Stimulated activated effector memory CD8-positive, alpha-beta T cell treated with anti-CD3 and anti-CD28 coated beads, Interleukin-12 subunit alpha, Interleukin-12 subunit beta, amount 100 ng/mL, for 72 hours (primary cell): ENCODE measurements around the gene GPR39.

Experiments used
- ATAC-seq: fragments of 150-1000 bp; cut with Tn5 transposase; 2 replicates; pipeline ENCODE4 v1.10.0; 2021
- DNase-seq, 2 donors: peaks; one replicate each; pipeline ENCODE4 v3.0.0; 2021 to 2022; ENCODE audit warnings: low spot score in 2 of 2
- H3K27ac Mint-ChIP-seq: one replicate; pipeline ENCODE4 v1.8.0; 2022; ENCODE audit warnings: mild to moderate bottlenecking, mixed read lengths
- H3K36me3 Mint-ChIP-seq: one replicate; pipeline ENCODE4 v1.8.0; 2022; ENCODE audit warnings: mild to moderate bottlenecking, mixed read lengths
- H3K4me1 Mint-ChIP-seq: one replicate; pipeline ENCODE4 v1.8.0; 2022; ENCODE audit warnings: mixed read lengths
- H3K4me3 Mint-ChIP-seq: one replicate; pipeline ENCODE4 v1.8.0; 2022; ENCODE audit warnings: mild to moderate bottlenecking, mixed read lengths
- H3K9me3 Mint-ChIP-seq: one replicate; pipeline ENCODE4 v1.8.0; 2022; ENCODE audit warnings: mixed read lengths

The GPR39 gene

DNA sequence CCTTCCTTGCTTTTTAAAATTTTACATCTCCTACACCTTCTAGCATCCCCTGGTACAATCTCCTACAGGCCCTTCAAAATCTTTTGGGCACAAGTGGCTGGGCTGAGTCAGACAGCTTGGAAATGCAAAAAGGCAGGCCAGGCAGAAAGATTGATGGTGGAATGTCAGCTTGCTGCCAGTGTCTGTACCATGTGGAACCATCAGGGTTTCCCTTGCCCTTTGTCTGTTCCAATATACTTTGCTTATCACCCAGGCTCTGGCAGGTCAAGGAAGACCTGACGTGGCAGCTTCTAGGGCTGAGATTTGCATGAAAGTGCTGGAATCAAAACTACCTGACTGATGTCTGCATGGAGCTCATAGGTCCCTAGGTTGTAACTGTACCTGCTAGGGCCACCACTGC, 33.3 kb downstream of the GPR39 start:
- ATAC-seq (no peak), DNase-seq (no peak)
- peaks cover 14% of the 10 kb centered on the region for H3K9me3 Mint-ChIP-seq
- no peak overlapping the region for H3K4me3 Mint-ChIP-seq
- H3K27ac Mint-ChIP-seq = no peak overlapping the region
- no peaks in the 10 kb centered on the region for H3K36me3 Mint-ChIP-seq
- no peaks in the 10 kb centered on the region for H3K4me1 Mint-ChIP-seq

DNA sequence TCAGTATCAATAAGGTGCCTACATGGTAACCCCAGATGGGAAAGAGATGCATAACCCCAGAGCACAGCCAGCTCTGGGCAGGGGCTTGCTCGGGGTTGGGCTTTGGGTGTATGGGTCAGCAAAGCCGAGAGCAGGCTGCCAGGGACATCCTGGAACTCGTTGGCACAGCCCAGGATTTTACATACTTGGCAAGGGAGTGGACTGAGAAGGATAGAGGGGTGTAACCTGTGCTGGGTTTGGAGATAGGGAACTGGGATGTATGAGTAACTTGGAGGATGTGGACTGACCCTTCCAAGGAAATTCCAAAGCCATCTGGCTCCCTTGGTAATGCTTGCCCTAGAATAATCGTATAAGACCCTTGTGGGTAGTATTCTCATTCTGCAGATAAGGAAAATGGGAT, 44.2 kb downstream of the GPR39 start:
- no peak overlapping the region for H3K4me3 Mint-ChIP-seq
- H3K27ac Mint-ChIP-seq = no peak overlapping the region
- no peaks in the 10 kb centered on the region for H3K4me1 Mint-ChIP-seq
- H3K36me3 Mint-ChIP-seq = no peaks in the 10 kb centered on the region
- ATAC-seq = no peak
- peaks cover 15% of the 10 kb centered on the region for H3K9me3 Mint-ChIP-seq
- DNase-seq = no peak

DNA sequence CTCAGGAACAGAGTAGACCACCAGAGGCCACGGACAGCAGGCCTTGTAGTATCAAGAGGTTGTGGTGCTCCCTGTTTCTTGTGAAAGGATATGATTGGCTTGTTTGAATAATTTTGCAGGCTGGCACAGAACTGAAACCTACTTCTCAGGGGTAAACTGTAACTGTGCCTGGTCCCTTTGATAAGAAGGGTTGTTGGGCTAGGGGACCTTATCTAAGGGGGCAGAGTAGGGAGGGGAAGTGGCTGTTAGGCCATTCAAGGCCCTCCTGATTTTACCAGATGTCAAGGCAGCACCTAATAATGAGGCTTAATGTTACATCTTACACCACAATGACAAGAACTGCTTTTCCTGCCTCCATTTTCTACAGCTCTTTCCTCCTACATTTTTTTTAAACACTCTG, 45.6 kb downstream of the GPR39 start:
- H3K4me3 Mint-ChIP-seq = no peak overlapping the region
- no peaks in the 10 kb centered on the region for H3K36me3 Mint-ChIP-seq

DNA sequence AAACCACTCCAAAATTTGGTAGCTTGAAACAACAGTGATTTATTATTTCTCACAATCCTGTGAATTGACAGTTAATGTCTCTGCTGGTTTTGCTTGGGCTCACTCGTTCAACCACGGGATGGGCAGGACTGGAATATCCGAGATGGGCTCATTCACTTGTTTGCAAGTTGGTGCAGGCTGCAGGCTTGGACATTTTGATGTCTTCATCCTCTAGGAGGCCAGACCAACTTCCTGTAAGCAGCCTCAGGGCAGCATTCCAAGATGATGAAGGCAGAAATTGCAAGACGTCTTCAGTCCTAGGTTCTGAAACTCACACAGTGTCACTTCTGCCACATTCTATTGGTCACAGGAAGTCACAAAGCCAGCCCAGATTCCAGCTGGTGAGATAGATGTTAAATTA, 47.1 kb downstream of the GPR39 start:
- Mint-ChIP-seq H3K4me1 (no peaks in the 10 kb centered on the region), H3K4me3 (no peak overlapping the region), H3K9me3 (peaks cover 9% of the 10 kb centered on the region), H3K27ac (no peak overlapping the region), H3K36me3 (no peaks in the 10 kb centered on the region)
- no peak for ATAC-seq
- DNase-seq = no peak

More for the DNA sequence above, 45.6 kb downstream of the GPR39 start:
- DNase-seq (no peak), ATAC-seq (no peak)
- H3K4me1 Mint-ChIP-seq = no peaks in the 10 kb centered on the region
- peaks cover 11% of the 10 kb centered on the region for H3K9me3 Mint-ChIP-seq
- no peak overlapping the region for H3K27ac Mint-ChIP-seq

DNA sequence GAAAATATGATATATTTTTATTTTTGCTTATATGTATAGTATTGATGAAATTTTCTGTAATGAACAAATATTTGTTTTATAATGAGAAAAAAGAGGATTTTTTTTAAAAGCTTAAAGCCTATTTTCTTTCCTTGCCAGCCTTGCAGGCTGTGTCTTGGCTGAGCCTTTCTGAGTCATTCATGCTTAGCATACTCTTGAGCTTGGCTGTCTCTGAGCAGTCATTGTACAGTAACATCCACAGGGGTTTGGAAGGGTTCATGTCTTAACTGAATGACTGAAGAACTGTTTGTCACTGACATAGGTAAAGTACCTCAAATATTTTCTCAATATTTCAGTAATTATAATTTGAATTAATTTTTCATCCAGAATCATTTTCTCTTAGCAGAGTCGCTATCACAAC, 49.3 kb downstream of the GPR39 start:
- H3K4me1 Mint-ChIP-seq = no peaks in the 10 kb centered on the region
- H3K4me3 Mint-ChIP-seq = no peak overlapping the region
- H3K36me3 Mint-ChIP-seq = no peaks in the 10 kb centered on the region
- ATAC-seq = no peak
- H3K27ac Mint-ChIP-seq = no peak overlapping the region
- H3K9me3 Mint-ChIP-seq = peaks cover 5% of the 10 kb centered on the region
- no peak for DNase-seq

DNA sequence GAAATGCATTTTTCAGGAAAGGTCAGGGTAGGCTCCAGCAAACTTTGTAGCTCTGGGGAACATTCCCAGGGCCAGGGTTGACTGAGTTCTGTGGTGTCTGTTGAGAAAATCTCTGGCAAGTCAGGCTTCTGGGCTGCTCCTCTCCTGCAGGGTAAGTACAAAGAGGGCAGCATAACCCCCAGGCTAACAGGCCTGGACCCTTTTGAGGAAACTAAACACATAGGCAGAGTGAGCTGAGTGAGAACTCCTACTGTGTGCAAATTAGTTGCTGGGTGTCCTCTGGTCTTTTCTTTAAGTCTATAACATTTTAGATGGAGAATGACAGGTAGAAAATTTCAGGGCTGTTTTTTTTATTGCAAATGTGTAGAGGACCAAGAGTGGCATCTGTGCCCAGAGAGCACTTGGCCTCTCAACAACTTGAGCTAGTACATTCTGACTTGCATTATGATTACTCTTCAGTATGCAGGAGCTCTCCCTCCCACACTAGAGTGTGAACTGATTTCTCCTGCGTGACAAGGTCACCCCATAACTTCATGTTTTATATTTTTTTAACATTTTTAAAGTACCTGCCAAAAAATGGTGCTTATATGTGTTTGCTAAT, 49.9 kb downstream of the GPR39 start:
- DNase-seq (no peak), ATAC-seq (no peak)
- no peaks in the 10 kb centered on the region for H3K36me3 Mint-ChIP-seq
- peaks cover 5% of the 10 kb centered on the region for H3K9me3 Mint-ChIP-seq
- H3K4me3 Mint-ChIP-seq = no peak overlapping the region
- no peak overlapping the region for H3K27ac Mint-ChIP-seq
- no peaks in the 10 kb centered on the region for H3K4me1 Mint-ChIP-seq

DNA sequence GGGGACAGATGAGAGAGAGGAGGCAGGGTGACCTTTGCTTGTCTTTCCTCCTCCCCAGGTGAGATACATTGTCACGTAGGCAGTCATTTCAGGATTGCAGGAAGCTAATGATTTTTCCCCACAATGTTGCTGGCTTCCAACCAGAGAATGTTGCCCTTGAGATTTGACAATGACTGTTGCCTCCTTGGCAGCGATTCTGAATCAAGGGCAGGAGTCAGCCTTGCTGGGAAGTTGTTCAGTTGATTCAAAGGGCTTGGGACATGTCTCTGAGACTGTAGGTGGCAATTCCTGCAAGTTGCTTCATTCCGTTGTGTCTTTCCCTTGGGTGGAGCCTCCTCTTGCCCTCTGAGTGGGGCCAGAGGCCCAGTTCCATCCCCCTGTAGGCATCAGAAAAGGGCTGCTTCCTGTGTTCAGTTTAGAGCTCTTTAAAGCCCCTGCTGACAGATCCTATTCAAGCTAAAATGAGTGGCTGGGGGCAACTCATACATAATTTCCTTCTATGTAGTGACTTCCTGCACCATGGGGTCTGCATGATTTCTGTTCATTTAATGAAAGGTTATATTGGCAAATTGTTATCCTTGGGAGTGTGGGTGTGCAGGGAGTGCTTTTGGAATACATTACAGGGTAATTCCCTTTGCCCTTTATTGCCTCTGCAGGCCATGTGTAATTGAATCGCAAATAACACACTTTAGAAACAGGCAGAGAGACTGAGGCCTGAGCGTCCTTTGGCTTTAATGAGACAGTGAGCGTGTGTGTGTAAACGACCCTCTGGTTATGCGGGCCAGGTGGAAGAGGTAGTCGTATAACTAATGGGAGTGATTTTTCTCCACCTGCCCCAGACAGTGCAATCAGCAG, 52.4 kb downstream of the GPR39 start:
- no peak for DNase-seq
- H3K4me3 Mint-ChIP-seq = no peak overlapping the region

DNA sequence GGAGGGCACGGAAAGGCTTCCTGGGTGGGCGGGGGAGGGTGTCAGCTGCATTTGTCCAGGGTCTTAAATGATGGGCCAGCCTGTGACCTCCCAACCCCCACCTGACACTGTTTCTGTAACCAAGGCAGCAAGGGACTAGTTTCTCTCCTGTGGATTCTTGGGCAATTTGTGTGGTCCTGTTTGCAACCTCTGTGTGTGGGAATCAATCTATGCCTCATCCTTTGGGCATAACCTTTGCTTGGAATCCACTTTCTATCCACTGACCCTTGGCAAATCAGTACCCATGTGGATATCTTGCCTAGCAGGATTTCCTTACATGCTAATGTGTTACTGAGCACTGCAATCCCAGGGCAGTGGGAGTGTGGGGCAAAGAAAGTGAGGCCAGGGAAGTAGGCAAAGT, 54.1 kb downstream of the GPR39 start:
- ATAC-seq = no peak
- Mint-ChIP-seq H3K4me1 (no peaks in the 10 kb centered on the region), H3K9me3 (no peaks in the 10 kb centered on the region), H3K27ac (no peak overlapping the region), H3K36me3 (no peaks in the 10 kb centered on the region), H3K4me3 (no peak overlapping the region)
- DNase-seq = no peak

More for the DNA sequence above, 52.4 kb downstream of the GPR39 start:
- no peak for ATAC-seq
- Mint-ChIP-seq H3K27ac (no peak overlapping the region), H3K36me3 (no peaks in the 10 kb centered on the region), H3K9me3 (peaks cover 3% of the 10 kb centered on the region), H3K4me1 (no peaks in the 10 kb centered on the region)

DNA sequence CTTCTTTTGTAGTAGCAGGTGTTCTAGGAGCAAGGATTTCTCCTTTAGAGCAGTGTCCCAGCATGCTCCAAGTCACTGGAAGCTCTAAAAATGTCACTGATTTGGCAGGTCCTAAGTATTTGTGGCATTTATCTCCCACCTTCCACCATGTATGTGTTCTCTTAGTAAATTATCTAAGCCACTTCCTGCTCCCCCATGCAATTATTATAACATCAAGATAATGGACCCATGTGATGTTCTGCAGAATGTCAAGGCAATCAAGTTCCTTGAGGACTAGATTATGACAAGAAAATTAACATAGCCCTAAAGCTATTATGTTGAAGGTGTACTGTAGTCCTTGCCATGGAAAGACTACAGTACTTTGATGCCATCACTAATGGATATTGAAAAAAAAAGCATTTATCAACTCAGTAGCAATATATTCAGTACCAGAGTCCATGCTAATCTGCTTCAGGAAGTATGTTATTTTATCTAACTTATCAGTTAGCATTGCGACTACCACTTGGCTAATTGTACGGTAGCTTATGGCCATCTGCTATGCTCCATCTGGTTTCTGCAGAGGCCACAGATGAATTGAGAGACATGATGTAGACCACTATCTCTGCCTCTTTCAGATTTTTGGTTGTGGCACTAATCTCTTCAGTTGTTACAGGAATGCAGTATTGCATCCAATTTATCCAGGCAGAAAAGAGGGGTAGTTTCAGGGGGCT, 56.7 kb downstream of the GPR39 start:
- no peak overlapping the region for H3K4me3 Mint-ChIP-seq
- ATAC-seq (no peak), DNase-seq (no peak)
- peaks cover 4% of the 10 kb centered on the region for H3K9me3 Mint-ChIP-seq
- no peaks in the 10 kb centered on the region for H3K36me3 Mint-ChIP-seq
- H3K27ac Mint-ChIP-seq = no peak overlapping the region
- no peaks in the 10 kb centered on the region for H3K4me1 Mint-ChIP-seq

DNA sequence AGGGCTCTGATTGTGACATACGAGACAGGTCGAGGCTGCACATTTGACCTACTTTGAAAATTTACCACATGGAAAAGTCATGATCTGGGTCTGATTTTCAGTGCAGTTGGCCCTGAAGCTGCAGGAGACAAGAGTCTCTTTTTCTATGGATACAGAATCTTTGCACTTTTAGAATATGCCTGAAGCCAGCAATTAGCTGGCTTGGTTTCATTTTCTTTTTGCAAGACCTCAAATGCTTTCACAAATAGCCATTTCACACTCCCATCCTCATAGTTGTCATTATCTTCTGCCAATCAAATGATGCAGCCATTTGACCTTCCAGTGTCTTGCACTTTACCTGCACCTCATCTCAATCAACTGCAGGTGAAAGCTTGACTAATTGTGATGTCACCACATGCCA, 59.0 kb downstream of the GPR39 start:
- Mint-ChIP-seq H3K4me1 (no peaks in the 10 kb centered on the region), H3K27ac (no peak overlapping the region), H3K4me3 (no peak overlapping the region), H3K36me3 (no peaks in the 10 kb centered on the region), H3K9me3 (peaks cover 11% of the 10 kb centered on the region)
- ATAC-seq = no peak
- no peak for DNase-seq

DNA sequence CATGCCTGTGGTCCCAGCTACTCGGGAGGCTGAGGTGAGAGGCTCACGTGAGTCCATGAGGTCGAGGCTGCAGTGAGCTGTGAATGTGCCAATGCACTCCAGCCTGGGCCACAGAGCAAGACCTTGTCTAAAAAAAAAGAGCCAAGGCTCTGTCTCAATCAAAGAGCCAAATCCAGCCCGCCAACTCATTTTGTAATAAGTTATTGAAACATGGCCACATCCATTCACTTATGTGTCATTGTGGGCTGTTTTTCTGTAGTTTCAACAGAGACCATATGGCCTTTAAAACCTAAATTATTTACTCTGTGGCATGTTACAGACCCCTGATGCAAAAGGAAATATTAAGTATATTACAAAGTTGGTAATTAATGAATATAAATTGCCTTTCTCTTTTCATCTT, 60.8 kb downstream of the GPR39 start:
- Mint-ChIP-seq H3K27ac (no peak overlapping the region), H3K36me3 (no peaks in the 10 kb centered on the region), H3K4me1 (no peaks in the 10 kb centered on the region), H3K9me3 (peaks cover 11% of the 10 kb centered on the region), H3K4me3 (no peak overlapping the region)
- DNase-seq (no peak), ATAC-seq (no peak)

DNA sequence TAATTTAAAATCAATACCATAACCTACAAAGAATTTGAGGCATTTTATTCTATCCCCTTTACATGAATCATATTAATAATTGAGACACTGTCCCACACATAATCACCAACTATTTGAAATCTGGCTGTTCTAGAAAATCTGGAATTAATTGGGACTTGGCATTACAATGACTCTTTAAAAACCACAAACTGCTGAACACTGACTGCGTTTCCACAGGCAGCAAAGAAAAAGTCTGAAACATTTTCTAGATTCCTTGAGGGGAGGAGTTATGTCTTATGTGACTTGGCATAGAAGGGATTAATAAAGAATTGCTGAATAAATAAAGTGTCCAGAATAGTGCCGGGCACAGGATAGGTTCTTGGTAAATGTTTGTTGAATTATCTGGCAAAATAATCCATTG, 61.4 kb downstream of the GPR39 start:
- no peak for DNase-seq
- Mint-ChIP-seq H3K27ac (no peak overlapping the region), H3K9me3 (peaks cover 11% of the 10 kb centered on the region), H3K4me1 (no peaks in the 10 kb centered on the region), H3K36me3 (no peaks in the 10 kb centered on the region), H3K4me3 (no peak overlapping the region)
- ATAC-seq = no peak

DNA sequence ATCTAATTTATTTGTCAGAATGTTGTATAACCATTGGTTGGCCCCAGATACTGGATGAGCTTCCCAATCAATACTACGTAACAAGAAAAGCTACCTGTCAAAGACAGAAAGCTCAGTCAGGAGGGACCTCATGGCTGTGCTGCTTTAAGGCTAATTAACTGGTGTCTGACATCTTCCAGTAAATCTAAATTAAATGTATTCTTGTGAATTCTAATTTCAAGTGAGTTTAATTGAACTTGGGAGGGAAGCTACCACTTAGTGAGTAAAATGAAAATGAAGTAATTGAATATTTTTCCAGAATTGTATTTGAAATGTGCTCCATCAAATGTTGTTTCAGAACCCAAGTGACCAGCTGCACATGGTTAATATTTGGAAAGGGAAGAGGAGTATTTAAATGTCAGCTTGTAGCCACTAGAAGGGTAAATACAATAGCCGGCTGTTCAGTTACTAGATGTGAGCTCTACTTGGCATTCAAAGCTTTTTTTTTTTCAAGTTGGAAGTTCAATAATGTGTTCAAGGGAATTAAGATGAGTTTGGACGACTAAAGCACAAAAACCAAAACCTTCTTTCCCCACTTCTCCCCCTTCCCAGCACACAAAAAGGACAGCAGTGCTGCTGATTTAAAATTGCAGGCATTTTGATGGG, 62.0 kb downstream of the GPR39 start:
- DNase-seq (no peak), ATAC-seq (no peak)
- Mint-ChIP-seq H3K9me3 (peaks cover 11% of the 10 kb centered on the region), H3K36me3 (no peaks in the 10 kb centered on the region), H3K4me3 (no peak overlapping the region), H3K27ac (no peak overlapping the region), H3K4me1 (no peaks in the 10 kb centered on the region)

DNA sequence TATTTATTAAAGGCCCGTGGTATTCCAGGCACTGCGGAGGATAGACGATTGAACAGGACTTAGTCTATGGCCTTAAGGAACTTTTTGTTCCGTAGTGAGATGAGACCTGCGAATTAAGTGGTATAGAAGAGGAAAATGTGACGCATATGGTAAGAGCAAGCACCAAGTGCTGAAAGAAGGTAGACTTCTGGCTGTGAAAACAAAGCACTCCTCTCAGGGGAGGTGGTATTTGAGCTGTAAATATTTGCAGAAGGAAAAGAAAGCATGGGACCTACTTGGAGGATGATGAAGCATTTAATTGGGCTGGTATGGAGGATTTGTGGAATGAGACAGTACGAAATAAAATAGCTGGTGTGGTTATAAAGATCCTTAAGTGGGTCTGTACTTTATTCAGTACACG, 62.5 kb downstream of the GPR39 start:
- ATAC-seq = no peak
- Mint-ChIP-seq H3K9me3 (peaks cover 11% of the 10 kb centered on the region), H3K4me1 (no peaks in the 10 kb centered on the region), H3K27ac (no peak overlapping the region), H3K4me3 (no peak overlapping the region), H3K36me3 (no peaks in the 10 kb centered on the region)
- no peak for DNase-seq

DNA sequence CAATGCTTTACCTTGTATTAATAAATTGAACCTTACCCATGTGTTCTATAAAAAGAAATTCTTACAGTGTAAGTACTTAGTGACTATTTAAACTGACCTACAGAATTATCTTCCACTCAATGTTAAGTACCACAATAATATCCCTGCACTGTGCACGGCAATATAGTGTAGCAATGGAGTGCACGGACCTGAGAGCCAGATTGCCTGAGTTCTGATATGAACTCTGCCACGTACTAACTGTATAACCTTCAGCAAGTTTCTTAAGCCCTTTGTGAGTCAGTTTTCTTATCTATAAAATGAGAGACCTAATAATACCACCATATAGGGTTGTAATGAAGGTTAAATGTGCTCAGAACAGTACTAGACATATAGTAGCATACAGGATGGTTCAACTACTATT, 66.2 kb downstream of the GPR39 start:
- Mint-ChIP-seq H3K4me1 (no peaks in the 10 kb centered on the region), H3K36me3 (no peaks in the 10 kb centered on the region), H3K4me3 (no peak overlapping the region)

More for the DNA sequence above, 66.2 kb downstream of the GPR39 start:
- H3K9me3 Mint-ChIP-seq = peaks cover 10% of the 10 kb centered on the region
- ATAC-seq (no peak), DNase-seq (no peak)
- no peak overlapping the region for H3K27ac Mint-ChIP-seq
